Activated T-helper 17 cell treated with anti-CD3 and anti-CD28 coated beads, Interleukin-2, amount 50 U/mL, for 72 hours (primary cell): ENCODE measurements around the gene DHFR. TPM values are rescaled to one million over a fixed set of nuclear protein-coding genes. Genes with fewer than 3 reads are reported as not detected.

ENCODE experiments used
- ATAC-seq: fragments of 150-1000 bp; cut with Tn5 transposase; replicated peaks from 2 replicates; pipeline ENCODE4 v1.10.0; 2021; ENCODE audit warnings: mild to moderate bottlenecking, moderate library complexity
- H3K27ac Mint-ChIP-seq: one replicate; pipeline ENCODE4 v1.8.0; 2022; ENCODE audit warnings: mixed read lengths
- H3K27me3 Mint-ChIP-seq: one replicate; pipeline ENCODE4 v1.8.0; 2022; ENCODE audit warnings: mixed read lengths
- H3K36me3 Mint-ChIP-seq: one replicate; pipeline ENCODE4 v1.8.0; 2022; ENCODE audit warnings: low read depth, mild to moderate bottlenecking, mixed read lengths
- H3K4me1 Mint-ChIP-seq: one replicate; pipeline ENCODE4 v1.8.0; 2022; ENCODE audit warnings: mixed read lengths
- H3K4me3 Mint-ChIP-seq: one replicate; pipeline ENCODE4 v1.8.0; 2022; ENCODE audit warnings: mild to moderate bottlenecking, mixed read lengths
- H3K9me3 Mint-ChIP-seq: one replicate; pipeline ENCODE4 v1.8.0; 2022; ENCODE audit warnings: mixed read lengths
- total RNA-seq, 2 donors: library from RNA; stranded (reverse); gene quantifications; one replicate each; pipeline ENCODE4 v1.2.3, GENCODE V29; 2022

Gene DHFR
- total RNA-seq, 2 donors from 2014 or later: 71.9 to 80.2 TPM

- ATAC-seq: no peak
- Mint-ChIP-seq H3K9me3 (no peaks in the 10 kb centered on the region), H3K27ac (no peak overlapping the region), H3K36me3 (no peaks in the 10 kb centered on the region), H3K4me1 (no peaks in the 10 kb centered on the region), H3K4me3 (no peak overlapping the region), H3K27me3 (no peaks in the 10 kb centered on the region)
Measured at GRCh38 chr5:80631278-80632259, 23.2 kb downstream of the DHFR start.

- no peaks in the 10 kb centered on the region for H3K4me1 Mint-ChIP-seq
- H3K4me3 Mint-ChIP-seq: no peak overlapping the region
- no peaks in the 10 kb centered on the region for H3K9me3 Mint-ChIP-seq
- no peak overlapping the region for H3K27ac Mint-ChIP-seq
- H3K27me3 Mint-ChIP-seq: no peaks in the 10 kb centered on the region
- ATAC-seq: no peak
- H3K36me3 Mint-ChIP-seq: no peaks in the 10 kb centered on the region
Measured at GRCh38 chr5:80629281-80629680, 25.5 kb downstream of the DHFR start.

- Mint-ChIP-seq H3K27ac (no peak overlapping the region), H3K27me3 (no peaks in the 10 kb centered on the region), H3K4me1 (no peaks in the 10 kb centered on the region), H3K36me3 (no peaks in the 10 kb centered on the region), H3K9me3 (no peaks in the 10 kb centered on the region), H3K4me3 (no peak overlapping the region)
- no peak for ATAC-seq
Measured at GRCh38 chr5:80625230-80625629, 29.6 kb downstream of the DHFR start.

- no peaks in the 10 kb centered on the region for H3K27me3 Mint-ChIP-seq
- H3K4me3 Mint-ChIP-seq: no peak overlapping the region
- H3K27ac Mint-ChIP-seq: no peak overlapping the region
- H3K9me3 Mint-ChIP-seq: no peaks in the 10 kb centered on the region
- H3K36me3 Mint-ChIP-seq: no peaks in the 10 kb centered on the region
- ATAC-seq: no peak
- H3K4me1 Mint-ChIP-seq: no peaks in the 10 kb centered on the region
Measured at GRCh38 chr5:80623999-80624398, 30.8 kb downstream of the DHFR start.

GRCh38 chr5:80622756-80623155 is 32.0 kb downstream of the DHFR start:
- no peak for ATAC-seq
- Mint-ChIP-seq H3K36me3 (no peaks in the 10 kb centered on the region), H3K4me3 (no peak overlapping the region), H3K27ac (no peak overlapping the region), H3K9me3 (no peaks in the 10 kb centered on the region), H3K27me3 (no peaks in the 10 kb centered on the region), H3K4me1 (no peaks in the 10 kb centered on the region)

- H3K9me3 Mint-ChIP-seq: no peaks in the 10 kb centered on the region
- H3K27me3 Mint-ChIP-seq: no peaks in the 10 kb centered on the region
- no peak overlapping the region for H3K27ac Mint-ChIP-seq
- no peaks in the 10 kb centered on the region for H3K36me3 Mint-ChIP-seq
- H3K4me3 Mint-ChIP-seq: no peak overlapping the region
- ATAC-seq: no peak
- H3K4me1 Mint-ChIP-seq: no peaks in the 10 kb centered on the region
Measured at GRCh38 chr5:80620211-80620610, 34.6 kb downstream of the DHFR start.

- H3K4me1 Mint-ChIP-seq: no peaks in the 10 kb centered on the region
- no peak overlapping the region for H3K4me3 Mint-ChIP-seq
- no peaks in the 10 kb centered on the region for H3K9me3 Mint-ChIP-seq
- H3K36me3 Mint-ChIP-seq: no peaks in the 10 kb centered on the region
- H3K27me3 Mint-ChIP-seq: no peaks in the 10 kb centered on the region
- no peak for ATAC-seq
- H3K27ac Mint-ChIP-seq: no peak overlapping the region
Measured at GRCh38 chr5:80619086-80619485, 35.7 kb downstream of the DHFR start.

GRCh38 chr5:80618438-80618837 is 36.3 kb downstream of the DHFR start:
- no peaks in the 10 kb centered on the region for H3K4me1 Mint-ChIP-seq
- ATAC-seq: no peak

GRCh38 chr5:80615266-80615914 is 39.4 kb downstream of the DHFR start:
- no peaks in the 10 kb centered on the region for H3K27me3 Mint-ChIP-seq
- H3K27ac Mint-ChIP-seq: no peak overlapping the region
- no peaks in the 10 kb centered on the region for H3K36me3 Mint-ChIP-seq
- H3K4me3 Mint-ChIP-seq: no peak overlapping the region
- ATAC-seq: no peak
- no peaks in the 10 kb centered on the region for H3K4me1 Mint-ChIP-seq
- H3K9me3 Mint-ChIP-seq: no peaks in the 10 kb centered on the region

More at GRCh38 chr5:80618438-80618837, 36.3 kb downstream of the DHFR start:
- Mint-ChIP-seq H3K4me3 (no peak overlapping the region), H3K27ac (no peak overlapping the region), H3K27me3 (no peaks in the 10 kb centered on the region), H3K9me3 (no peaks in the 10 kb centered on the region), H3K36me3 (no peaks in the 10 kb centered on the region)

GRCh38 chr5:80609692-80610091 is 45.1 kb downstream of the DHFR start:
- Mint-ChIP-seq H3K36me3 (no peaks in the 10 kb centered on the region), H3K27me3 (no peaks in the 10 kb centered on the region), H3K9me3 (no peaks in the 10 kb centered on the region), H3K27ac (no peak overlapping the region), H3K4me1 (no peaks in the 10 kb centered on the region), H3K4me3 (no peak overlapping the region)
- no peak for ATAC-seq

GRCh38 chr5:80608731-80609130 is 46.1 kb downstream of the DHFR start:
- no peak overlapping the region for H3K4me3 Mint-ChIP-seq
- H3K4me1 Mint-ChIP-seq: no peaks in the 10 kb centered on the region
- ATAC-seq: no peak
- no peaks in the 10 kb centered on the region for H3K9me3 Mint-ChIP-seq
- H3K36me3 Mint-ChIP-seq: no peaks in the 10 kb centered on the region
- H3K27me3 Mint-ChIP-seq: no peaks in the 10 kb centered on the region
- H3K27ac Mint-ChIP-seq: no peak overlapping the region

- H3K36me3 Mint-ChIP-seq: no peaks in the 10 kb centered on the region
- H3K4me1 Mint-ChIP-seq: no peaks in the 10 kb centered on the region
- H3K27me3 Mint-ChIP-seq: no peaks in the 10 kb centered on the region
Measured at GRCh38 chr5:80607832-80608231, 47.0 kb downstream of the DHFR start.

GRCh38 chr5:80607343-80607742 is 47.4 kb downstream of the DHFR start:
- H3K27me3 Mint-ChIP-seq: no peaks in the 10 kb centered on the region
- no peaks in the 10 kb centered on the region for H3K36me3 Mint-ChIP-seq
- H3K4me1 Mint-ChIP-seq: no peaks in the 10 kb centered on the region
- no peaks in the 10 kb centered on the region for H3K9me3 Mint-ChIP-seq
- ATAC-seq: no peak
- H3K4me3 Mint-ChIP-seq: no peak overlapping the region
- H3K27ac Mint-ChIP-seq: no peak overlapping the region

More at GRCh38 chr5:80607832-80608231, 47.0 kb downstream of the DHFR start:
- Mint-ChIP-seq H3K9me3 (no peaks in the 10 kb centered on the region), H3K27ac (no peak overlapping the region), H3K4me3 (no peak overlapping the region)
- no peak for ATAC-seq

GRCh38 chr5:80600943-80601693 is 53.7 kb downstream of the DHFR start:
- peak; percentile 57 for ATAC-seq
- Mint-ChIP-seq H3K4me1 (no peaks in the 10 kb centered on the region), H3K36me3 (no peaks in the 10 kb centered on the region), H3K9me3 (no peaks in the 10 kb centered on the region), H3K27ac (no peak overlapping the region), H3K27me3 (no peaks in the 10 kb centered on the region), H3K4me3 (no peak overlapping the region)
